Chondrocyte (in vitro differentiated cells): Measurements from ENCODE around the gene ITIH4. TPM values are rescaled to one million over a fixed set of nuclear protein-coding genes. Genes with fewer than 3 reads are reported as not detected.

Experiments used
- DNase-seq: peaks from one replicate; pipeline ENCODE4 v3.0.0; 2021; ENCODE audit warnings: mixed read lengths, low spot score
- H3K27ac Mint-ChIP-seq: one replicate; pipeline ENCODE4 v1.8.0; 2021; ENCODE audit warnings: mild to moderate bottlenecking, moderate library complexity, mixed read lengths; ENCODE audit not compliant: unreplicated experiment
- H3K27me3 Mint-ChIP-seq: 2 replicates; pipeline ENCODE4 v1.8.0; 2021; ENCODE audit warnings: low read depth, mixed read lengths
- H3K36me3 Mint-ChIP-seq: 2 replicates; pipeline ENCODE4 v1.8.0; 2021; ENCODE audit warnings: low read depth, mixed read lengths
- H3K4me1 Mint-ChIP-seq: 2 replicates; pipeline ENCODE4 v1.8.0; 2021; ENCODE audit warnings: low read depth, mild to moderate bottlenecking, mixed read lengths
- H3K4me3 Mint-ChIP-seq: one replicate; pipeline ENCODE4 v1.8.0; 2021; ENCODE audit warnings: mild to moderate bottlenecking, moderate library complexity, mixed read lengths; ENCODE audit not compliant: unreplicated experiment
- H3K9me3 Mint-ChIP-seq: 2 replicates; pipeline ENCODE4 v1.8.0; 2021; ENCODE audit warnings: low read depth, mixed read lengths
- CTCF ChIP-seq: fragments of 200-600 bp; sonication (generic); IDR thresholded peaks from 2 replicates; pipeline ENCODE4 v1.5.0; 2021; ENCODE audit warnings: antibody characterized with exemption, mild to moderate bottlenecking, moderate library complexity
- total RNA-seq: library from RNA; stranded (reverse); gene quantifications from 3 replicates; pipeline ENCODE4 v1.2.1, GENCODE V29; 2021

Gene ITIH4
- total RNA-seq, 1 donor from 2014 or later: 5.2 TPM

- Mint-ChIP-seq H3K4me3 (peak within 1 kb of the TSS; percentile 67), H3K9me3 (no peaks in the 10 kb centered on the region), H3K27me3 (no peaks in the 10 kb centered on the region), H3K36me3 (peaks cover 2% of the 10 kb centered on the region), H3K4me1 (peaks cover 42% of the 10 kb centered on the region), H3K27ac (peak within 1 kb of the TSS; percentile 71)
- no peak for DNase-seq
- TF ChIP-seq CTCF: no peak
These were observed 4.5 kb upstream of the ITIH4 start, which contains the start of gene MUSTN1 for GRCh38 chr3:52834871-52835501. MUSTN1 (minus strand) TSS chr3:52835019; CDS start chr3:52834948, 71 bp downstream.

- Mint-ChIP-seq H3K36me3 (peaks cover 2% of the 10 kb centered on the region), H3K27me3 (no peaks in the 10 kb centered on the region), H3K4me3 (no peak overlapping the region), H3K27ac (no peak overlapping the region), H3K4me1 (peaks cover 44% of the 10 kb centered on the region), H3K9me3 (no peaks in the 10 kb centered on the region)
- TF ChIP-seq CTCF: no peak
- DNase-seq: no peak
These were observed 2.7 kb upstream of the ITIH4 start for GRCh38 chr3:52833202-52833601.

- no peaks in the 10 kb centered on the region for H3K9me3 Mint-ChIP-seq
- DNase-seq: no peak
- H3K27me3 Mint-ChIP-seq: no peaks in the 10 kb centered on the region
- H3K27ac Mint-ChIP-seq: peak overlapping the region; percentile 93
- peaks cover 2% of the 10 kb centered on the region for H3K36me3 Mint-ChIP-seq
- H3K4me1 Mint-ChIP-seq: peaks cover 54% of the 10 kb centered on the region
- TF ChIP-seq CTCF: no peak
- H3K4me3 Mint-ChIP-seq: no peak overlapping the region
These were observed 1.2 kb upstream of the ITIH4 start for GRCh38 chr3:52831500-52832301.

- Mint-ChIP-seq H3K27ac (no peak overlapping the region), H3K4me3 (no peak overlapping the region), H3K4me1 (peaks cover 43% of the 10 kb centered on the region), H3K9me3 (no peaks in the 10 kb centered on the region), H3K36me3 (peaks cover 2% of the 10 kb centered on the region), H3K27me3 (no peaks in the 10 kb centered on the region)
- TF ChIP-seq CTCF: no peak
- no peak for DNase-seq
These were observed 487 bp downstream of the ITIH4 start for GRCh38 chr3:52829906-52830463.

- H3K27ac Mint-ChIP-seq: no peak overlapping the region
- H3K4me1 Mint-ChIP-seq: peaks cover 38% of the 10 kb centered on the region
- H3K27me3 Mint-ChIP-seq: no peaks in the 10 kb centered on the region
- no peak for TF ChIP-seq CTCF
- no peaks in the 10 kb centered on the region for H3K36me3 Mint-ChIP-seq
- H3K4me3 Mint-ChIP-seq: no peak overlapping the region
- DNase-seq: no peak
- no peaks in the 10 kb centered on the region for H3K9me3 Mint-ChIP-seq
These were observed 990 bp downstream of the ITIH4 start for GRCh38 chr3:52829482-52829881.
